SIG-M5 treated with dmso at 0.1 percent for 504 hours (cell line): Measurements from ENCODE around the gene HLA-DOA.

Experiments
- DNase-seq: peaks from one replicate; lab custom pipeline; 2025; ENCODE audit not compliant: unreplicated experiment; lab: John Stamatoyannopoulos, UW

Gene HLA-DOA

GRCh38 chr6:33008944-33009861 is at the start of gene HLA-DOA:
Gene HLA-DOA, minus strand, starts transcription at chr6:33009591.
- DNase-seq: peak; percentile 29

GRCh38 chr6:33057222-33058150 is 48.1 kb upstream of the HLA-DOA start:
- no peak for DNase-seq

GRCh38 chr6:33053230-33053629 is 43.8 kb upstream of the HLA-DOA start:
- no peak for DNase-seq

- DNase-seq: no peak
These were observed 43.2 kb upstream of the HLA-DOA start for GRCh38 chr6:33052627-33053026.

- DNase-seq: peak; percentile 5
These were observed 40.8 kb upstream of the HLA-DOA start for GRCh38 chr6:33050014-33050810.

- DNase-seq: no peak
These were observed 40.1 kb upstream of the HLA-DOA start for GRCh38 chr6:33049323-33050013.

- no peak for DNase-seq
These were observed 30.8 kb upstream of the HLA-DOA start for GRCh38 chr6:33040157-33040556.

GRCh38 chr6:33036535-33036934 is 27.1 kb upstream of the HLA-DOA start:
- no peak for DNase-seq

GRCh38 chr6:33034554-33034953 is 25.2 kb upstream of the HLA-DOA start:
- DNase-seq: no peak

- no peak for DNase-seq
These were observed 20.9 kb upstream of the HLA-DOA start for GRCh38 chr6:33030245-33030644.

- peak; percentile 10 for DNase-seq
These were observed 20.2 kb upstream of the HLA-DOA start for GRCh38 chr6:33029328-33030184.

- no peak for DNase-seq
These were observed 18.9 kb upstream of the HLA-DOA start for GRCh38 chr6:33028220-33028849.

GRCh38 chr6:33024521-33024920 is 15.1 kb upstream of the HLA-DOA start:
- DNase-seq: no peak

- no peak for DNase-seq
These were observed 14.1 kb upstream of the HLA-DOA start for GRCh38 chr6:33023536-33023935.

- no peak for DNase-seq
These were observed 12.5 kb upstream of the HLA-DOA start for GRCh38 chr6:33021917-33022316.

GRCh38 chr6:33019372-33019771 is 10.0 kb upstream of the HLA-DOA start:
- no peak for DNase-seq

GRCh38 chr6:33018904-33019303 is 9.5 kb upstream of the HLA-DOA start:
- peak; percentile 87 for DNase-seq

GRCh38 chr6:33018418-33018817 is 9.0 kb upstream of the HLA-DOA start:
- no peak for DNase-seq
